HepG2 (cell line): Measurements from ENCODE around the gene PHKG1. TPM values are rescaled to one million over a fixed set of nuclear protein-coding genes. Genes with fewer than 3 reads are reported as not detected.

Experiments
- ATF7 ChIP-seq, 2 experiments: fragments of 450-650 bp in 1 of 2; sonication (generic) in 1 of 2; formaldehyde crosslinking in 1 of 2; IDR thresholded peaks; 2 replicates each; pipeline versions ENCODE4 v1.4.0 to v1.6.1; 2016 to 2020; ENCODE audit warnings: antibody characterized with exemption in 1 of 2, mild to moderate bottlenecking in 1 of 2, missing genetic modification reagents in 1 of 2
- CBX1 ChIP-seq: IDR thresholded peaks from one replicate; pipeline ENCODE4 v1.6.1; 2016; ENCODE audit warnings: antibody characterized with exemption, low read depth
- CBX2 ChIP-seq, 2 experiments: fragments of 200-600 bp in 1 of 2; sonication (generic); formaldehyde crosslinking in 1 of 2; IDR thresholded peaks; 2 replicates each; pipeline versions ENCODE4 v1.7.0 to v1.8.1; 2018 to 2022; ENCODE audit warnings: low read depth in 2 of 2, low read length in 1 of 2, mild to moderate bottlenecking in 1 of 2, missing genetic modification reagents in 1 of 2
- CHCHD3 ChIP-seq: sonication (generic); formaldehyde crosslinking; IDR thresholded peaks from 2 replicates; pipeline ENCODE4 v1.8.0; 2022; ENCODE audit warnings: mild to moderate bottlenecking, missing genetic modification reagents, moderate library complexity
- HNRNPH1 ChIP-seq: fragments of 200-400 bp; formaldehyde crosslinking; optimal IDR thresholded peaks from 2 replicates; pipeline ENCODE3; 2017; ENCODE audit warnings: mild to moderate bottlenecking, low read depth, low read length
- HOXA5 ChIP-seq: sonication (generic); formaldehyde crosslinking; IDR thresholded peaks from 2 replicates; pipeline ENCODE4 v1.4.0; 2020; ENCODE audit warnings: missing genetic modification reagents
- KLF11 ChIP-seq: IDR thresholded peaks from 2 replicates; pipeline ENCODE4 v1.6.1; 2016; ENCODE audit warnings: missing compliant biosample characterization
- KMT2A ChIP-seq: sonication (generic); formaldehyde crosslinking; IDR thresholded peaks from 2 replicates; pipeline ENCODE4 v1.4.0; 2020; ENCODE audit warnings: missing genetic modification reagents
- MBNL3 ChIP-seq: fragments of 250-450 bp; sonication (Bioruptor Pico); conservative IDR thresholded peaks from 2 replicates; pipeline ENCODE4 v1.8.0; 2022; ENCODE audit warnings: mild to moderate bottlenecking, inconsistent platforms
- MED13 ChIP-seq: sonication (generic); formaldehyde crosslinking; IDR thresholded peaks from 2 replicates; pipeline ENCODE4 v1.5.0; 2020; ENCODE audit warnings: missing genetic modification reagents
- NFE2L1 ChIP-seq: sonication (generic); formaldehyde crosslinking; IDR thresholded peaks from 2 replicates; pipeline ENCODE4 v1.4.0; 2020; ENCODE audit warnings: missing genetic modification reagents, mild to moderate bottlenecking, borderline replicate concordance
- NR3C1 ChIP-seq: sonication (generic); formaldehyde crosslinking; IDR thresholded peaks from 2 replicates; pipeline ENCODE4 v1.4.0; 2020; ENCODE audit warnings: missing genetic modification reagents
- PHB2 ChIP-seq: fragments of 450-650 bp; IDR thresholded peaks from 2 replicates; pipeline ENCODE4 v1.6.1; 2018; ENCODE audit not compliant: partially characterized antibody
- PHF21A ChIP-seq: sonication (generic); formaldehyde crosslinking; IDR thresholded peaks from 2 replicates; pipeline ENCODE4 v1.5.0; 2020; ENCODE audit warnings: mild to moderate bottlenecking, missing genetic modification reagents
- SRSF4 ChIP-seq: fragments of 200-400 bp; formaldehyde crosslinking; IDR thresholded peaks from one replicate; pipeline ENCODE4 v1.6.1; 2018; ENCODE audit warnings: mild to moderate bottlenecking, low read depth, low read length, moderate library complexity; ENCODE audit not compliant: poor library complexity, severe bottlenecking
- YEATS2 ChIP-seq: sonication (generic); formaldehyde crosslinking; IDR thresholded peaks from 2 replicates; pipeline ENCODE4 v1.4.0; 2020; ENCODE audit warnings: missing genetic modification reagents, borderline replicate concordance
- ZFP82 ChIP-seq: sonication (generic); formaldehyde crosslinking; IDR thresholded peaks from 2 replicates; pipeline ENCODE4 v1.5.1; 2020; ENCODE audit warnings: mild to moderate bottlenecking, missing genetic modification reagents, borderline replicate concordance
- ZNF264 ChIP-seq: sonication (generic); formaldehyde crosslinking; IDR thresholded peaks from 2 replicates; pipeline ENCODE4 v1.4.0; 2020; ENCODE audit warnings: missing genetic modification reagents
- ZNF33A ChIP-seq: sonication (generic); formaldehyde crosslinking; IDR thresholded peaks from 2 replicates; pipeline ENCODE4 v1.5.1; 2020; ENCODE audit warnings: missing genetic modification reagents, mild to moderate bottlenecking, moderate library complexity, borderline replicate concordance
- ZNF616 ChIP-seq: sonication (generic); formaldehyde crosslinking; IDR thresholded peaks from 2 replicates; pipeline ENCODE4 v1.5.0; 2020; ENCODE audit warnings: low read depth, mild to moderate bottlenecking, missing genetic modification reagents
- ZNF790 ChIP-seq: sonication (generic); formaldehyde crosslinking; IDR thresholded peaks from 2 replicates; pipeline ENCODE4 v1.8.0; 2022; ENCODE audit warnings: missing genetic modification reagents, mild to moderate bottlenecking, borderline replicate concordance
- ZSCAN22 ChIP-seq: sonication (generic); formaldehyde crosslinking; IDR thresholded peaks from 2 replicates; pipeline ENCODE4 v1.4.0; 2020; ENCODE audit warnings: mild to moderate bottlenecking, missing genetic modification reagents
- polyA plus RNA-seq, 8 experiments: library from polyadenylated mRNA; depleted of rRNA in 3 of 8; stranded (reverse) in 7 of 8; unstranded in 1 of 8; fragments of >200 nt; fragmentation: Illumina TruSeq in 4 of 8; extraction: Trizol in 4 of 8; gene quantifications; 2 replicates each; pipeline versions ENCODE4 v1.2.1 to v1.2.3, GENCODE V29; 2011 to 2016; ENCODE audit warnings: low read depth in 4 of 8, missing spikeins in 1 of 8, mixed read lengths in 1 of 8; ENCODE audit not compliant: insufficient read depth in 1 of 8
- total RNA-seq, 5 experiments: library from RNA; depleted of rRNA; stranded (reverse); fragments of >200 nt; fragmentation: Illumina TruSeq; extraction: Trizol; gene quantifications; 2 replicates each; pipeline ENCODE4 v1.2.3, GENCODE V29; 2016; ENCODE audit warnings: low read depth in 1 of 5
- TF ChIP-seq, protein P1 (sequence below): IDR thresholded peaks from 2 replicates; pipeline ENCODE4 v1.6.1; 2012; ENCODE audit warnings: inconsistent platforms
- TF ChIP-seq, protein P2 (sequence below): sonication (generic); formaldehyde crosslinking; IDR thresholded peaks from 2 replicates; pipeline ENCODE4 v1.5.1; 2020; ENCODE audit warnings: missing genetic modification reagents, mild to moderate bottlenecking, borderline replicate concordance
- TF ChIP-seq, protein P3 (sequence below): IDR thresholded peaks from 2 replicates; pipeline ENCODE4 v1.6.1; 2016; ENCODE audit warnings: missing genetic modification reagents, missing compliant biosample characterization
- TF ChIP-seq, protein P4 (sequence below): sonication (generic); formaldehyde crosslinking; IDR thresholded peaks from 2 replicates; pipeline ENCODE4 v1.5.0; 2020; ENCODE audit warnings: mild to moderate bottlenecking, missing genetic modification reagents

PHKG1 gene
- total and polyA plus RNA-seq, 2 of the 13 experiments (the other 11 are each of a cell fraction or from before 2014, with no cell fraction given): 0.44 to 0.71 TPM

DNA sequence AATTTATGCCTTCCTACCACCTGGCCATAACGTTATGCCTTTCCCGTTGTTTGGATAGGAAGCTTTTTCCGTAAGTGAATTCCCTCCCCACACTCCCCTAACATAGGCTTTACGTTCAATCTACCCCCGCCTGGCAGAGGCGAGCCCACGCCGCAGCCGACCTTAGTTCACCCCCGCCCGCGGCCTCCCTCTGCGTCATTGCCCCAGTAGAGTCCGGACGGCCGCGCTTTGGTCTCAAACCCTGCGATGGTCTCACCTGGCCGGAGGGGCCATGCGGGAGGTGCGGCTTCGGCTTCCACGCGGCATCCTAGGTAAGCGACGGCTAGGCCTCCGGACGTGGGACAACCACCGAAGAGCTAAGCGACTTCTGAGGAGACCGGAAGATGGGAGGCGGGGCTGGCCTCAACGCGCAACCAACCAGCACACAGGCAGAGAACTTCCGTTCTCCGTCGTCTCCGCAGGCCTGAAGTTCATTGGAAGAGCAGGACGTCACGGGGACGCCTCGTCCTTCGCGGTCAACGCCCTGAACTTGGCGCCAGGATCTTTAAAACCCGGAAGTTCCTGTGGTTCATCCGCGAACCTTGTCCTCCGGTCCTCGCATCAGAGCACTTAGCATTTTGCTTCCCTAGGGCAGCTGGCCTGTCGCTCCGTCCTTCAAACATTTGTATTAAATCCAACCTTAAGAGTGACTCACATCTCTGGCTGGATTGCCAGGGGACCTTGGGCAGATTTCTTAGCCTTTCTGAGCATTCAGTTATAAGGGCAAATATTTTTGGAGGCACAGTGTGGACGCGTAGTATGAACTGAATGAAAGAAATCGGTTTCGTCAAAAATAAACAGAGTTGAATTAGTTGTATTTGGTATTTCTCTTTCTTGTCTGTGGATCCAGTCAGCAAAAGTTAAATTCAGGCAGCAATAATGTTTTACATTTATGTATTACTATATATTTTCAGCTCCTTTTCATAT, 13.6 kb upstream of the PHKG1 start, which contains the start of gene CHCHD2 (continued):
- TF ChIP-seq CBX2 (IDR thresholded peaks at IDR 0.05; ENCODE audit: low read depth, low read length) (no peak), CBX2 (CRISPR knock-in tag; IDR thresholded peaks at IDR 0.05; ENCODE audit: low read depth) (no peak), NFE2L1 (CRISPR knock-in tag) (no peak), ZFP82 (CRISPR knock-in tag) (peak; percentile 88; the same call in 1 of the 2 replicates), ZNF33A (CRISPR knock-in tag) (no peak; the same call in 1 of the 2 replicates), CHCHD3 (CRISPR knock-in tag) (no peak), SRSF4 (no peak), ZNF264 (CRISPR knock-in tag) (peak; percentile 46), NR3C1 (no peak), ZNF790 (no peak), HOXA5 (CRISPR knock-in tag) (no peak), ATF7 (IDR thresholded peaks at IDR 0.05) (no peak), ATF7 (CRISPR knock-in tag; IDR thresholded peaks at IDR 0.05) (no peak), MED13 (no peak), ZSCAN22 (CRISPR knock-in tag) (no peak), MBNL3 (CRISPR knock-in tag) (no peak), PHF21A (CRISPR knock-in tag) (no peak), KLF11 (CRISPR knock-in tag) (no peak), HNRNPH1 (no peak), CBX1 (peak; percentile 78), PHB2 (no peak), ZNF616 (CRISPR knock-in tag) (peak; percentile 66; the same call in 1 of the 2 replicates), KMT2A (CRISPR knock-in tag) (peak; percentile 86), YEATS2 (peak; percentile 96)
- TF ChIP-seq, protein P1, sequence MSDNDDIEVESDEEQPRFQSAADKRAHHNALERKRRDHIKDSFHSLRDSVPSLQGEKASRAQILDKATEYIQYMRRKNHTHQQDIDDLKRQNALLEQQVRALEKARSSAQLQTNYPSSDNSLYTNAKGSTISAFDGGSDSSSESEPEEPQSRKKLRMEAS: peak; percentile 80
- TF ChIP-seq, protein P2, sequence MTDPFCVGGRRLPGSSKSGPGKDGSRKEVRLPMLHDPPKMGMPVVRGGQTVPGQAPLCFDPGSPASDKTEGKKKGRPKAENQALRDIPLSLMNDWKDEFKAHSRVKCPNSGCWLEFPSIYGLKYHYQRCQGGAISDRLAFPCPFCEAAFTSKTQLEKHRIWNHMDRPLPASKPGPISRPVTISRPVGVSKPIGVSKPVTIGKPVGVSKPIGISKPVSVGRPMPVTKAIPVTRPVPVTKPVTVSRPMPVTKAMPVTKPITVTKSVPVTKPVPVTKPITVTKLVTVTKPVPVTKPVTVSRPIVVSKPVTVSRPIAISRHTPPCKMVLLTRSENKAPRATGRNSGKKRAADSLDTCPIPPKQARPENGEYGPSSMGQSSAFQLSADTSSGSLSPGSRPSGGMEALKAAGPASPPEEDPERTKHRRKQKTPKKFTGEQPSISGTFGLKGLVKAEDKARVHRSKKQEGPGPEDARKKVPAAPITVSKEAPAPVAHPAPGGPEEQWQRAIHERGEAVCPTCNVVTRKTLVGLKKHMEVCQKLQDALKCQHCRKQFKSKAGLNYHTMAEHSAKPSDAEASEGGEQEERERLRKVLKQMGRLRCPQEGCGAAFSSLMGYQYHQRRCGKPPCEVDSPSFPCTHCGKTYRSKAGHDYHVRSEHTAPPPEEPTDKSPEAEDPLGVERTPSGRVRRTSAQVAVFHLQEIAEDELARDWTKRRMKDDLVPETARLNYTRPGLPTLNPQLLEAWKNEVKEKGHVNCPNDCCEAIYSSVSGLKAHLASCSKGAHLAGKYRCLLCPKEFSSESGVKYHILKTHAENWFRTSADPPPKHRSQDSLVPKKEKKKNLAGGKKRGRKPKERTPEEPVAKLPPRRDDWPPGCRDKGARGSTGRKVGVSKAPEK (CRISPR knock-in tag): no peak
- TF ChIP-seq, protein P3, sequence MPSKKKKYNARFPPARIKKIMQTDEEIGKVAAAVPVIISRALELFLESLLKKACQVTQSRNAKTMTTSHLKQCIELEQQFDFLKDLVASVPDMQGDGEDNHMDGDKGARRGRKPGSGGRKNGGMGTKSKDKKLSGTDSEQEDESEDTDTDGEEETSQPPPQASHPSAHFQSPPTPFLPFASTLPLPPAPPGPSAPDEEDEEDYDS (CRISPR knock-in tag): peak; percentile 77
- TF ChIP-seq, protein P4, sequence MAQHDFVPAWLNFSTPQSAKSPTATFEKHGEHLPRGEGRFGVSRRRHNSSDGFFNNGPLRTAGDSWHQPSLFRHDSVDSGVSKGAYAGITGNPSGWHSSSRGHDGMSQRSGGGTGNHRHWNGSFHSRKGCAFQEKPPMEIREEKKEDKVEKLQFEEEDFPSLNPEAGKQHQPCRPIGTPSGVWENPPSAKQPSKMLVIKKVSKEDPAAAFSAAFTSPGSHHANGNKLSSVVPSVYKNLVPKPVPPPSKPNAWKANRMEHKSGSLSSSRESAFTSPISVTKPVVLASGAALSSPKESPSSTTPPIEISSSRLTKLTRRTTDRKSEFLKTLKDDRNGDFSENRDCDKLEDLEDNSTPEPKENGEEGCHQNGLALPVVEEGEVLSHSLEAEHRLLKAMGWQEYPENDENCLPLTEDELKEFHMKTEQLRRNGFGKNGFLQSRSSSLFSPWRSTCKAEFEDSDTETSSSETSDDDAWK: no peak
